ENCODE data around the gene SYF2. TPM values are rescaled to one million over a fixed set of nuclear protein-coding genes. Genes with fewer than 3 reads are reported as not detected.

The SYF2 gene
- total and polyA plus RNA-seq, 2 of the 13 experiments (the other 11 are each of a cell fraction or from before 2014, with no cell fraction given) = 17.8 to 34.1 TPM

DNA sequence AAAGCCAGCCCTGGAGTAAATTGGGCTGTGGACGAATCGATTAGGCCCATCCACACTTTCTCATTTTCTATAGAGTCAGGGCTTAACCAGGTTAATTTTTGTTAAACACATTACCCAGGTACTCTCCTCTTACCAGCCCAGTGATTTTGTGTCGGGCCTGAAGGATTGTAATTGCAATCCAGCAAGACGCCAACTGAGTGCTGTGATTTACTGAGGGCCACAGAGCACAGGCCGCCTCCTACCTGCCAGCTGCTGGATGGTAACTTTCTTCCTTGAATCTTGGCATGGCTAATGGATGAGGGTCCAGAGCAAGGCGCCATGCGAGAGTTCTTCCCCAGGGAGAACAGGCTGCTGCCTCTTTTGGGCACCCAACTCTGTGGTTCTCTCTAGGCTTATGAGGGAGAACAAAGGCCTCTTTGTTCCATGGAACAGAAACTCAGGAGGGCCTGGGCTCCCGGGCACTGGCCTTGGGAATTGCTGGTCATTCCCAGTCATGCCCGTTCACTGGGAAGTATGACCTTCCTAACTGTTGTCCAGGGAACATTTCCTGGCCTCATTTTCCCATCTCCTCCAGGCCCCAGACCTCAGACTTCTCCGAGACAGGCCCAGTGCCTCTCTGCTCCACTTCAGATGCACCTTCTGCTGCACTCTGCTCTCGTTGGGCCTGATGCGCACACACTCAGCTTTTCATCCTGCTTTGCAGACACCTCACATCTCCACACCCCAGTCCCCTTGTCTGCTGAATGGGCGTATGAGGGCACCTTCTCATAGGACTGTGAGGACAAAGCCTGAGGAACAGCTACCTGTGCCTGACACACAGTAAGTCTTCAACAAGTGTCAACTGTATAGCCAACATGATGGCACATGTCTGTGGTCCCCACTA, 57.3 kb downstream of the SYF2 start (continued):
- TF ChIP-seq, protein P1, sequence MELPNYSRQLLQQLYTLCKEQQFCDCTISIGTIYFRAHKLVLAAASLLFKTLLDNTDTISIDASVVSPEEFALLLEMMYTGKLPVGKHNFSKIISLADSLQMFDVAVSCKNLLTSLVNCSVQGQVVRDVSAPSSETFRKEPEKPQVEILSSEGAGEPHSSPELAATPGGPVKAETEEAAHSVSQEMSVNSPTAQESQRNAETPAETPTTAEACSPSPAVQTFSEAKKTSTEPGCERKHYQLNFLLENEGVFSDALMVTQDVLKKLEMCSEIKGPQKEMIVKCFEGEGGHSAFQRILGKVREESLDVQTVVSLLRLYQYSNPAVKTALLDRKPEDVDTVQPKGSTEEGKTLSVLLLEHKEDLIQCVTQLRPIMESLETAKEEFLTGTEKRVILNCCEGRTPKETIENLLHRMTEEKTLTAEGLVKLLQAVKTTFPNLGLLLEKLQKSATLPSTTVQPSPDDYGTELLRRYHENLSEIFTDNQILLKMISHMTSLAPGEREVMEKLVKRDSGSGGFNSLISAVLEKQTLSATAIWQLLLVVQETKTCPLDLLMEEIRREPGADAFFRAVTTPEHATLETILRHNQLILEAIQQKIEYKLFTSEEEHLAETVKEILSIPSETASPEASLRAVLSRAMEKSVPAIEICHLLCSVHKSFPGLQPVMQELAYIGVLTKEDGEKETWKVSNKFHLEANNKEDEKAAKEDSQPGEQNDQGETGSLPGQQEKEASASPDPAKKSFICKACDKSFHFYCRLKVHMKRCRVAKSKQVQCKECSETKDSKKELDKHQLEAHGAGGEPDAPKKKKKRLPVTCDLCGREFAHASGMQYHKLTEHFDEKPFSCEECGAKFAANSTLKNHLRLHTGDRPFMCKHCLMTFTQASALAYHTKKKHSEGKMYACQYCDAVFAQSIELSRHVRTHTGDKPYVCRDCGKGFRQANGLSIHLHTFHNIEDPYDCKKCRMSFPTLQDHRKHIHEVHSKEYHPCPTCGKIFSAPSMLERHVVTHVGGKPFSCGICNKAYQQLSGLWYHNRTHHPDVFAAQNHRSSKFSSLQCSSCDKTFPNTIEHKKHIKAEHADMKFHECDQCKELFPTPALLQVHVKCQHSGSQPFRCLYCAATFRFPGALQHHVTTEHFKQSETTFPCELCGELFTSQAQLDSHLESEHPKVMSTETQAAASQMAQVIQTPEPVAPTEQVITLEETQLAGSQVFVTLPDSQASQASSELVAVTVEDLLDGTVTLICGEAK (IDR thresholded peaks at IDR 0.05) = no peak
- TF ChIP-seq, protein P1 (CRISPR knock-in tag; IDR thresholded peaks at IDR 0.05) = no peak
- TF ChIP-seq ZNF441 (CRISPR knock-in tag; IDR thresholded peaks at IDR 0.05; ENCODE audit: borderline replicate concordance) (no peak), ZNF451 (CRISPR knock-in tag; IDR thresholded peaks at IDR 0.05) (no peak), PAWR (CRISPR knock-in tag; IDR thresholded peaks at IDR 0.05; ENCODE audit: borderline replicate concordance) (no peak), RXRA (CRISPR knock-in tag; IDR thresholded peaks at IDR 0.05) (peak; percentile 40; the same call in 1 of the 2 replicates), ZNF788 (CRISPR knock-in tag; IDR thresholded peaks at IDR 0.05; ENCODE audit: borderline replicate concordance) (peak; percentile 65; the same call in 1 of the 2 replicates), ZNF782 (CRISPR knock-in tag; IDR thresholded peaks at IDR 0.05; ENCODE audit: borderline replicate concordance) (0 out of 2 replicates have a peak, but pooled peaks have one; percentile 43)
- TF ChIP-seq, protein P2, sequence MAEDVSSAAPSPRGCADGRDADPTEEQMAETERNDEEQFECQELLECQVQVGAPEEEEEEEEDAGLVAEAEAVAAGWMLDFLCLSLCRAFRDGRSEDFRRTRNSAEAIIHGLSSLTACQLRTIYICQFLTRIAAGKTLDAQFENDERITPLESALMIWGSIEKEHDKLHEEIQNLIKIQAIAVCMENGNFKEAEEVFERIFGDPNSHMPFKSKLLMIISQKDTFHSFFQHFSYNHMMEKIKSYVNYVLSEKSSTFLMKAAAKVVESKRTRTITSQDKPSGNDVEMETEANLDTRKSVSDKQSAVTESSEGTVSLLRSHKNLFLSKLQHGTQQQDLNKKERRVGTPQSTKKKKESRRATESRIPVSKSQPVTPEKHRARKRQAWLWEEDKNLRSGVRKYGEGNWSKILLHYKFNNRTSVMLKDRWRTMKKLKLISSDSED (CRISPR knock-in tag; IDR thresholded peaks at IDR 0.05) = no peak
- TF ChIP-seq, protein P3, sequence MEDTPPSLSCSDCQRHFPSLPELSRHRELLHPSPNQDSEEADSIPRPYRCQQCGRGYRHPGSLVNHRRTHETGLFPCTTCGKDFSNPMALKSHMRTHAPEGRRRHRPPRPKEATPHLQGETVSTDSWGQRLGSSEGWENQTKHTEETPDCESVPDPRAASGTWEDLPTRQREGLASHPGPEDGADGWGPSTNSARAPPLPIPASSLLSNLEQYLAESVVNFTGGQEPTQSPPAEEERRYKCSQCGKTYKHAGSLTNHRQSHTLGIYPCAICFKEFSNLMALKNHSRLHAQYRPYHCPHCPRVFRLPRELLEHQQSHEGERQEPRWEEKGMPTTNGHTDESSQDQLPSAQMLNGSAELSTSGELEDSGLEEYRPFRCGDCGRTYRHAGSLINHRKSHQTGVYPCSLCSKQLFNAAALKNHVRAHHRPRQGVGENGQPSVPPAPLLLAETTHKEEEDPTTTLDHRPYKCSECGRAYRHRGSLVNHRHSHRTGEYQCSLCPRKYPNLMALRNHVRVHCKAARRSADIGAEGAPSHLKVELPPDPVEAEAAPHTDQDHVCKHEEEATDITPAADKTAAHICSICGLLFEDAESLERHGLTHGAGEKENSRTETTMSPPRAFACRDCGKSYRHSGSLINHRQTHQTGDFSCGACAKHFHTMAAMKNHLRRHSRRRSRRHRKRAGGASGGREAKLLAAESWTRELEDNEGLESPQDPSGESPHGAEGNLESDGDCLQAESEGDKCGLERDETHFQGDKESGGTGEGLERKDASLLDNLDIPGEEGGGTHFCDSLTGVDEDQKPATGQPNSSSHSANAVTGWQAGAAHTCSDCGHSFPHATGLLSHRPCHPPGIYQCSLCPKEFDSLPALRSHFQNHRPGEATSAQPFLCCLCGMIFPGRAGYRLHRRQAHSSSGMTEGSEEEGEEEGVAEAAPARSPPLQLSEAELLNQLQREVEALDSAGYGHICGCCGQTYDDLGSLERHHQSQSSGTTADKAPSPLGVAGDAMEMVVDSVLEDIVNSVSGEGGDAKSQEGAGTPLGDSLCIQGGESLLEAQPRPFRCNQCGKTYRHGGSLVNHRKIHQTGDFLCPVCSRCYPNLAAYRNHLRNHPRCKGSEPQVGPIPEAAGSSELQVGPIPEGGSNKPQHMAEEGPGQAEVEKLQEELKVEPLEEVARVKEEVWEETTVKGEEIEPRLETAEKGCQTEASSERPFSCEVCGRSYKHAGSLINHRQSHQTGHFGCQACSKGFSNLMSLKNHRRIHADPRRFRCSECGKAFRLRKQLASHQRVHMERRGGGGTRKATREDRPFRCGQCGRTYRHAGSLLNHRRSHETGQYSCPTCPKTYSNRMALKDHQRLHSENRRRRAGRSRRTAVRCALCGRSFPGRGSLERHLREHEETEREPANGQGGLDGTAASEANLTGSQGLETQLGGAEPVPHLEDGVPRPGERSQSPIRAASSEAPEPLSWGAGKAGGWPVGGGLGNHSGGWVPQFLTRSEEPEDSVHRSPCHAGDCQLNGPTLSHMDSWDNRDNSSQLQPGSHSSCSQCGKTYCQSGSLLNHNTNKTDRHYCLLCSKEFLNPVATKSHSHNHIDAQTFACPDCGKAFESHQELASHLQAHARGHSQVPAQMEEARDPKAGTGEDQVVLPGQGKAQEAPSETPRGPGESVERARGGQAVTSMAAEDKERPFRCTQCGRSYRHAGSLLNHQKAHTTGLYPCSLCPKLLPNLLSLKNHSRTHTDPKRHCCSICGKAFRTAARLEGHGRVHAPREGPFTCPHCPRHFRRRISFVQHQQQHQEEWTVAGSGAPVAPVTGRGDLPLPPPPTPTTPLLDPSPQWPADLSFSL (CRISPR knock-in tag; IDR thresholded peaks at IDR 0.05) = no peak

Data from HepG2 (cell line).